ENCODE results near the gene DBNDD2.
A peak's percentile ranks its signal among the peaks of the same experiment; 100 is the strongest.

DBNDD2 gene, protein sequence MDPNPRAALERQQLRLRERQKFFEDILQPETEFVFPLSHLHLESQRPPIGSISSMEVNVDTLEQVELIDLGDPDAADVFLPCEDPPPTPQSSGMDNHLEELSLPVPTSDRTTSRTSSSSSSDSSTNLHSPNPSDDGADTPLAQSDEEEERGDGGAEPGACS

DNA sequence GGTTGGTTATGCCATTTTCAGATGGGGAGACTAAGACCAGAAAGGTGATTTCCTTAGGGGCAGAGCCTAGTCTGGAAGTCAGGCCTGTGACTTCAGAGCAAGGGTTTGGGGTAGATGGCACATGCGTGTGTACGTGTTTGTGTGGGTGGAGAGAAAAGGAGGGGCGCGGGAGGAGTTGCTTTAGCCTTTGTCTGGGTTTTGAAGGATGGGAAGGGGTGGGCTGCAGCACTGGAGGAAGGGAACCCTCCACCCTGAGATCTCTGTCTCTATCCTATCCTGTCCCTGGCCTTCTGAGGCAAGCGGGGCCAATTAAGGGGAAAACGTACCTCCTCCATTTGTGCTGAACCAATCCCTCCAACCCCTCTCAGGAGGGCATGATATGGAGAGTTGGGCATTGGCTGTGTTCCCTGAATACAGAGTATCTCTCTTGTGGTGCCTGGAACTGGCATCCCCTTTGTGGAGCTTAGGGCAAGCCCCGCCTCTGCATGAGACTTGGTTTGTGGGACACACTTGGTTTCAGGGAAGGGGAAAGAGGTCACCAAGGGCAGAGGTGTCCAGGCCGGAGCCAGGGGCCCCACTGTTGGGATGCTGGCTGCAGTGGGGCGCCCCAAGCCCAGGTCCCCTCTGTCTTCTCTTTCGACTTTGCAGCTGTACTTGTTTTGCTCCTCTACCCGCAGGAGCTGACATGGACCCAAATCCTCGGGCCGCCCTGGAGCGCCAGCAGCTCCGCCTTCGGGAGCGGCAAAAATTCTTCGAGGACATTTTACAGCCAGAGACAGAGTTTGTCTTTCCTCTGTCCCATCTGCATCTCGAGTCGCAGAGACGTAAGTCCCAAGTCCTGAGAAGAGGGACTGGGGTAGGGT is at the start of gene DBNDD2:
DBNDD2 (plus strand) TSS at position 507 of the 863 bp plus-strand sequence; CDS start at position 686, 179 bp downstream.
- no peak for DNase-seq

DNA sequence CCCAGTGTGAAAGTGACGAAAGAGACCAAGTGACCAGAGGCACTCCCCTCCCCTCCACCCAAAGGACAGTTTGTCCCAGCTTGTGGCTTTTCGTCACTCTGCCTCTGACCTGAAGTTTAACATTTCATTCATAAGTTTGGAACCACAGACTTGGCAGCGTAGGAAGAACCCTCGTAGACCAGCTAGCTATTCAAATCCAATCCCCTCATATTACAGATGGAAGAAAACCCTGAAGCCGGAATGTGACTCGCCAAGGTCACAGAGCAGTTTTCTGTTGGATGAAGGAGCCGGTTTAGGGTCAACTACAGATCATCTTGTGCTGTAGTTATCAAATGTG is 49.1 kb upstream of the DBNDD2 start:
- DNase-seq, result no peak

DNA sequence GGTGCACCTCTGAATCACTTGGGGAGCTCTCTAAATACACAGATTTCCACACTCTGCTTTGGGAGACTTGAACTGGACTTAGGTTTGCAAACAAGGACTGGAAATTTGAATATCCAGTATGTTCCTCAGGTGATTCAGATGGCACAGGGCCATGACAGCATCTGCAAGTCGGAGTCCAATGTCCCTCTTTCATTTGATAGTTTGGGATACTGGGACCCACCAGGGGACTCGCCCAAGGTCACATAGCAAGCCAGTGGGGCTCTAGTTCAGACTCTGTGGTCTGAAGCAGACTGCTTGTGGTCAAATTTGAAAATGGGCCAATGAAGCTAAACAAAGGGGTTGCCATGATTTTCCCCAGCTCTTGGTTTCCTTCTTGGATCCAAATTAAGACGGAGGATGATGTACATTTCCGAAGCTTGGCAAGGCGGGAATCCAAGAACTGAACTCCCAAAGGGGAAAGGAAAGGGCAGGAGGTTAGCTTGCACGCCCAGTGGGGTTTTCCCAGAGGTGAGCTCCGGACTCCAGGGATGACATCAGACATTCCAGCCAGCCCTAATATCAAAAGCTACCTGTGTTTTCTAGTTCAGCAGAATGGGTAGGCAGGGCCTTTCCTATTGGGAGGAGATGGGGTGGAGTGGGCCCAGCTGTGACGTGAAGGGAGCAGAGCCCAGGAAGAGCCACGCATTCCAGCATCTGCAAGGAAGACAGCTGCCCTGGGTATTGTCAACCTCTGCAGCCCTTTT is 48.5 kb upstream of the DBNDD2 start:
- no peak for DNase-seq

DNA sequence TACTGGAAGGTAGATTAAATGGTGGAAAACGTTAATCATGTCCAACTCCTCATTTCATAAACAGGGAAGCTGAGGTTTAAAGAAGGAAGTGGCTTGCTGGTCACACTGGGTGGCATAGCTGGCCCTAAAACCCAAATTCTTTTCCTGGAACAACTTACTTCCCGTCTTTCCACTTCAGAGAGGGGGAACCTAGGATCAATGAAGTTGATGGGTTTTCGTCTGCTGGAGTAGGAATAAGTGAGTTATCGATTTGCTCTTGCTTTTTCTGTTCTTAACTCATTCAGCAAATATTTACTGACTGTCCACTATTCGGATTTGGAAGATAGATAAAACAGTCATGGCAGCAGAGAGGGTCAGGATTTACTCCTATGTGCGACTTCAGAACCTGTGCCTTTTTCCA is 46.3 kb upstream of the DBNDD2 start:
- DNase-seq, result no peak

DNA sequence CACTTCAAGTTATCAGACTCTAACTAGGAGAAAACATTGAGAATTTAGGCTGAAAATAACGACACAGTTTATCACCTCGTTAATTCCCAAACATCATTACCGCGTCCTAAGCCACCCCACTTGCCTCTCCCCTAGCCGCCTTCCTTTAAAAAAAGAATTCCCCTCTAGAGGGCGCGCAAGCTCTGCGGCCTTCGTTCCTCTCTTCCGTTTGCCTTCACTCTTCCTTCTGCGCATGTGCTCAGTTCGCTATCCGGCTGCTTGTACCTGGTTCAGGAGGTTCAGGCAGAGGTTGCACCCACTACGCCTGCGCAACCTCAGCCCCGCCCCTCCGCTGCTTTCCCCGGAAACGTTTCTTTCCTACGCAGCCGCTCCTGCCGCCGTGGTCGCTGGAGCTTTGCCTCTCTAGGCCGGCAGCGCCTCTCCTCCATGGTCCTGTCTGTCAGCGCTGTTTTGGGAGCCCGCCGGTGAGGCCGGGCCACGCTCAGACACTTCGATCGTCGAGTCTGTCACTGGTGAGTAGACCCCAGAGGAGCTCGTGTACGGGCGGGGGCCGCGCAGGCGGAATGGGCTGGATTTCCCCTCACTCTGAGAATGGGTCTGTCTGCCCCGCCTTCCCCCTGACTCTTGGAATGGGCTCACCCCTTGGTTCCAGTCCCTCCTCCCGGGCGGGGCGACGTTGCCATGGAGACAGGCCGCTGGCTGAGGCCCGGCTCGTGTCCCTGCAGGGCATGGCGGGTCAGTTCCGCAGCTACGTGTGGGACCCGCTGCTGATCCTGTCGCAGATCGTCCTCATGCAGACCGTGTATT is 45.1 kb upstream of the DBNDD2 start, which contains the start of gene SYS1:
SYS1 (plus strand) TSS at position 353 of the 807 bp plus-strand sequence; CDS start at position 729, 376 bp downstream.
- peak; percentile 98 for DNase-seq

DNA sequence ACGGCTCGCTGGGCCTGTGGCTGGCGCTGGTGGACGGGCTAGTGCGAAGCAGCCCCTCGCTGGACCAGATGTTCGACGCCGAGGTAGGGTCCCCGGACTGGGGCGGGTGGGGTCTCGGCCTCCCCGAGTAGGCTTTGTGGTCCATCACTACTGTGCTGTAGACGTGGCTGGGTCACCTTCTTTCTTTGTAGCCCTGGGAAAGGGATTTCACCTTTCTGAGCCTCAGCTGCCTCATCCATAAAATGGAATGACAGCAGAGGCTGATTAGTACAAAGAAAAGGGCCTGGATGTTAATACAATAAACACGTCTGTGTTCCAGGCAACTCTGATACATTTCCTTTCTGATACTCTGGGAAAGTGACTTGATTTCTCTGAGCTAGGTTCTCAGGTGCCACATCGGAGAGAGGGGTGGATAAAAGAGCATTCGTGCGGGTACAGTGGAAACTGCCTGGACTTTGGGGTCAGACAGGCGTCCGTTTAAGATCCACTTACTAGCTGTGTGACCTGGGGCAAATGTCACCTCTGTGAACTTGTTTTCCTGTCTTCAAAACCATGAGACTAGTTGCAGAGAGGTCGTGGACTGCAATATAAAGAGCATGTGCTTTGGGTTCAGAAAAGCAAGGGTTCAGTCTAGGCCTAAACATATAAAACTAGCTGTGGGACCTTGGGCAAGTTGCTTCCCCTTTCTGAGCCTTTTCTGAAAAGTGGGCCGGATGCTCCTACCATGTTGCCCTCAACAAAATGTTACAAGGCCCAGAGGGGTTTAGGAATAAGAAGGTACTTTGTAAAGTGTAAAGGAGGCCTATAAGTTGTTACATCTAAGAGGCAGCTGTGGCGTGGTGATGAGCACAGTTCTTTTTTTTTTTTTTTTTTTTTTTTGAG is 44.2 kb upstream of the DBNDD2 start:
- DNase-seq, result no peak

DNA sequence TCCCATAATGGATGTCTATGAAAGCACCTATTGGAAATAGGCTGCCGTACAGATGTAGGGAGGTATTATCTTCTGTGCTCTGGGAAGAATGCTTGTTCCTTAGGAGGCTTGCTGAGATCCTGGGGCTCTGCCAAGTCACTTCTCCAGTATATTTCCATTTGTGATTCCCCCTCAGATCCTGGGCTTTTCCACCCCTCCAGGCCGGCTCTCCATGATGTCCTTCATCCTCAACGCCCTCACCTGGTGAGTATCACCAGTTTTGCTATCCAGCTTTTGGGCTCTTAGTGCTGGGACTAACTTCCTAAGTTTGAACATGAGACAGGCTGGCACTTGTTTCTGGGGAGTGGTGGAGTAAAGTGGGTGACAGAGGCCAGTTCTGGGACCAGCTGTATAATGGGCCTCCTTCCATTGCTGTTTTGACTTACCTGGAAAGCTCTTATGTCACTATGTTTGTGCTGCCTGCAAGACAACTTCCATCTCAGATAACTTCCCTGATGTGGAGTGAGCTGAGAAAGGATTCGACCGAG is 42.6 kb upstream of the DBNDD2 start:
- no peak for DNase-seq

DNA sequence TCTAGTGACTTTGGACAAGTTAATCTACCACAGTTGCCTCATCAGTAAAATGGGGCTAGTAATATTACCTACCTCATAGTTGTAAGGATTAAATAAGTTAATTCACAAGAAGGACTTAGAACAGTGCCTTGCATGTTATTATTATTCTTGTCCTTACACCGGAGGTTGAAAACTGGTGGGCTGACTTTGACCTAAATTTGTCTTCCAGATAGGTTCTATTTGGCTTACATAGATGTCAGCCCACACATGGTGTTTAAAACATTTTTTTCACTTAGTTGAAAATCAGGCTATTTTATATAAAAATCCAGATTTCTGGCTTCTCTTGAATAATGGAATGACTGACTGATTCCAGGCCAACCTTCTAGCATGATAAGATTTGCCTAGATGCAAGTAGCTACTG is 41.9 kb upstream of the DBNDD2 start:
- no peak for DNase-seq

DNA sequence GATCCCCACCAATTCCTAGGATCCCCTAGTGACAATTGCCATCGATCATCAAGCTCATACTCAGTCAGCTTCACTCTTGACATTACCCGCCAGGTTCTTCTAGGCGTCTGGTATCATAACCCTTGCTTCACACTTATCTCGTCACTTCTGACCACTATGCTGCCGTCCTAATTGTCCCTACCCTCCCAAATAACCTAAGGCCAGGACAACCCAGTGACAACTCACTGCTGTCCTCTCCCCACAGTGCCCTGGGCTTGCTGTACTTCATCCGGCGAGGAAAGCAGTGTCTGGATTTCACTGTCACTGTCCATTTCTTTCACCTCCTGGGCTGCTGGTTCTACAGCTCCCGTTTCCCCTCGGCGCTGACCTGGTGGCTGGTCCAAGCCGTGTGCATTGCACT is 41.5 kb upstream of the DBNDD2 start:
- DNase-seq, result no peak

DNA sequence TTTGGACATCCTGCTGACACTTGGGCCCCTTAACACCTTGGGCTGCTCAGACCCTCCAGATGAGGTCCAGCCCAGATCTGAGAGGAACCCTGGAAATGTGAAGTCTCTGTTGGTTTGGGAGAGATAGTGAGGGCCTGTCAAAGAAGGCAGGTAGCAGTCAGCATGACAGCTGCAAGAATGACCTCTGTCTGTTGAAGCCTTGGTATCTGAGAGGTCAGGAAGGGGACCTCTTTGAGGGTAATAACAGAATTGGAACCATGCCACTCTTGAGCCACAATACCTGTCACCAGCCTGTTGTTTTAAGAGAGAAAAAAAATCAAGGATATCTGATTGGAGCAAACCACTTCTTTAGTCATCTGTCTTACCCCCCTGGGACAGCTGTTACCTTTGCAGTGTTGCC is 41.0 kb upstream of the DBNDD2 start:
- DNase-seq, result no peak

DNA sequence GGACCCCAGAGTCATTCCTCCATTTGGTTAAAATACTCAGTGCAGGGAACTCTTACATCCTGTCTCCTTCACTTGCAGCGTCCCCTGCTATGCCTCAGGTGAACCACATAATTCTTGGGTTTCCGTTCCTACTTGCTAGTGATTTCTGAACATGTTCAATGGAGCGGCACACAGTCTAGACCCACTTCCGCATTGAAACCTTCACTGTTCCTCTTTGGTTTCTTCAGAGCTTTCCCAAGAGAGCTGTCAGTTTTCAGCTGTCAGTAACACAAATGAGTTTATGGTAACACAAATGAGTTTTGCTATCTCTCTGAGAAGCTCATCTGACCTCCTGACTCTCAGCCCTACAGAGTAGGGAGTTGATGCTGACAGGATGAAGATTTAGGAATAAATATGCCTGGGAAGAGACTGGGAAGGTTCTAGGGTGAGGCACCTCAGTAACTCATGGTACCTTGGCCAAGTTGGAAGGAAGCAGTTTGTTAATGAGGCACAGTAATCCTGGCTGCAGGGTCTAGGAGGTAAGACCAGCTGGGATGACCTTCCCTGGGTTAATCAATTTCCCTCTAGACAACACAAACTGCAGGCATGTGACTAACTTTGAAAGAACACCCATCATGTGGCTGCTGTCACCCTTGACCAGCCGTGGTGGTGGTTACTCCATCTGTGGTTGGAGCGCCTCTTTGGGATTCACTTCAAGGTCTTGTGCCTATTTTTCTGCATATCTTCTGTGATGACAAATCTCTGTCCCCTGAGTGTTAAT is 39.7 kb upstream of the DBNDD2 start:
- DNase-seq, result no peak

DNA sequence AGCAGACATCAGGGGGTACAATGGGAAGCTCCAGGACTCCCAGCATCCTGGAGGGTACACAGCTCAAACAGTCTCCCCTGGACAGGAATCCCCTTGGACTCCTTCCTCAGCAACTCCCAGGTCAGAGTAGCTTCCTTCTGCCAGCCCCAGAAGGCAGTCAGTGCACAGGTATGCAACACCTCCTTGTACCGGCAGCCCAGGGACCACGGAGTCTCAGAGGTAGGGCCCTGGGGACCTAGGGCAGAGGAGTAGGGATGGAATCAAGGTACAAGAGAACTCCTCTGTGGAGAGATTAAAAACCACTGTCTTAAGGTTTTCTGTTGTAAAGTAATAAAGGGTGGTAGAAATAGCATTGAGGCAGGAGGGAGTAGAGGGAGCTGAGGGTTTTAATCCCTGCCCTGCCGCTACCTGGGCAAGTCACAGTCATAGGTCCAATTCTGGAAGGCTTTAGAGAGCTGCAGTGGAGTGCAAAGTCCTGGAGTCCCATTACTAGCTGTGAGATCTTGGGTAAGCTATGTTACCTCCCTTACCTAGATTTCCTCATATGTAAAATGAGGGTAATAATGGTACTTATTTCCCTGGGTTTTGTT is 37.4 kb upstream of the DBNDD2 start:
- DNase-seq, result no peak

DNA sequence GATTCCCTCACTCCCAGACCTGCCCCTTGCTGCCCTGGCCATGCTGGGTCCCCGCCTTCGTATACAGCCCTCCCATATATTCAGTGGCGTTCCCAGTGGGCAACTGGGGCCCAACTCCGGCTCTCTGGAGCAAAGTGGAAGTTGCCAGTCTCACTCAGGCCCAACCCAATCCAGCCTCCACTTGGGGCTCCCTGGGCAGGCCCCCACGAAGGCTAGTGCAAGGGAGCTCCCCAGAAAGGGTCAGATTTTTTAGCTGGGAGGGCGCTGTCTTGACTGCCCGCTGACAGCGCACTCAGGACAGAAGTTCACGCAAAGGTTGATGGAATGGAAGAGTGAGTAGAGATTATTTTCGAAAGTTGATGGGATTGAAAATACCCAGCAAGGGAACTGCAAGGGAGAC is 35.8 kb upstream of the DBNDD2 start:
- no peak for DNase-seq

DNA sequence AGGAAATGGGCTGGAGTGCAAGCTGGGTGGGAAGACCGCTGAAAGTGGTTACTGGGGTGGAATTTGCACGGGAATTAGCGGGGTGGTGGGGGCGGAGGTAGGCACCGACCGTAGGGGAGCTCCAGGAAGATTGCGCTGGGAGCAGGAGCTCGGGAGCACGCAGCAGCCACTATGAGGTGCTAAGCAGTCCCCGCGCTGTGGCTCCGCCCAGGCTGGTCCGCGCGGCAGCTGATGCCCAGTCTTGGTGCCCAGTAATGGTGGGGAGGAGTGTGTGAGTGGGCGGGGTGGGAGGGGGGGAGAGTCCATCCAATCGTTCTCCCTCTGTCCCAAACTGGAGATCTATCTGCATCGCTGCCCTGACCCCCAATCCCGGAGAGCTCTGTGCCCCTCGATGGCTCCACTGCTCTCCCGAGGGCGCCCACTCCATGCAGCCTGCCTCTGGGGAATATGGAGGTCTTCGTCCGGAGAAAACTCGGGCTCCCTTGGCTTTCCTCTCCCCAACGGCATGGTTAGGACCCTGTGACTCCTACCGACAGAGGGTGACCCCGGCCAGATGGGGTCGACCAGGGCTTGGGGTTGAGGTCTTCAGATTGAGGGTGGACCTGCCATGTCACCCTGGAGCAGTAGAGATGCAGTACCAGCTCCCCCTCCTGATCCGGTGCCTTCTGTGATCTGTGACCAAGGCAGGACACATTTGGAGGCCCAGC is 35.3 kb upstream of the DBNDD2 start:
- no peak for DNase-seq

DNA sequence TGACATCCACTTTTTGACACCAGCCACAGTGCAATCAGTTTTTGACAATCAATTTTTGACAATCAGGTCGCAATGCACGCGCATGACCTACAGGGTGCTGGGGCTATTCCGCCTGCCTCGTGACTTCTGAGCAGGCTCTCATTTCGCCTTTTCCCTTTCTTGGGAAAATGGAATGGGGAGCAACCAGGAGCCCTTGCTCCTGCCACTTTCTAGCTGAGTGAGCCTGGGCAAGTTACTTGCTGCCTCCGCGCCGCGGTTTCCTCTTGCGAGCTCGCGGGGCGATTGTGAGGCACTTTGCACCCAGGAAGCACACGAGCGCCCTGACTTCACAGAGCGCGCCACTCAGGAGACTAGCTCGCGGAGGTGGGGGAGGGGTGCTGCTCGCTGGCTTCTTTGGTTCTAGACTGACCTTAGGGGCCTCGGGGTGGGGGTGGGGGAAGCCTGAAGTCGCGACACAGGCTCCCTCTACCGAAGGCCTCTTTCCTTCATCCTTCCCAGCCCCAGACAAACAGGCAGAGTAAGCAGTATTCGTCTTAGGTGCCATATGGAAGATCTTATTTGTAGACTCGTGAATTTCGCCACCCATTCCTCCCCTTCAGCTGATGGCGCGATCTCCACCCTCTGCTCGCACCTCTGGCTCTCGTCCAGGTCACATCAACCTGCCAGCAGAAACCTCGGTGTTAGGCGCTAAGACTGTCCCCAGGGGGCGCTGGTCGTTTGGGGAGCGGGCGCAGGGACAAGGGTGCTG is 34.6 kb upstream of the DBNDD2 start:
- peak; percentile 93 for DNase-seq

DNA sequence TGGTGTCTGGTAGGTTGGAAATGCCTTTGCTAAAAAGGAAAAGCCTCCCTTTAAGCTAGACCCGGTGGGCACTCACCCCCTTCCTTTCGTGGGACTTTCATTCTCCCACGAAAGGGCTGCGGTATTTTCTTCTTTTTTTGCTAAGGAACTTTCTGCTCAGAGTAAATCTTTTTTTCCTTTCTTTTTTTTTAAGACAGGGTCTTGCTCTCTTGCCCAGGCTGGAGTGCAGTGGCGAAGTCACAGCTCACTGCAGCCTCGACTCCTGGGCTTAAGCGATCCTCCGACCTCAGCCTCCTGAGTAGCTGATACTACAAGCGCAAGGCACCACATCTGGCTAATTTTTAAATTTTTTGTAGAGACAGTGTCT is 34.0 kb upstream of the DBNDD2 start:
- DNase-seq, result no peak

DNA sequence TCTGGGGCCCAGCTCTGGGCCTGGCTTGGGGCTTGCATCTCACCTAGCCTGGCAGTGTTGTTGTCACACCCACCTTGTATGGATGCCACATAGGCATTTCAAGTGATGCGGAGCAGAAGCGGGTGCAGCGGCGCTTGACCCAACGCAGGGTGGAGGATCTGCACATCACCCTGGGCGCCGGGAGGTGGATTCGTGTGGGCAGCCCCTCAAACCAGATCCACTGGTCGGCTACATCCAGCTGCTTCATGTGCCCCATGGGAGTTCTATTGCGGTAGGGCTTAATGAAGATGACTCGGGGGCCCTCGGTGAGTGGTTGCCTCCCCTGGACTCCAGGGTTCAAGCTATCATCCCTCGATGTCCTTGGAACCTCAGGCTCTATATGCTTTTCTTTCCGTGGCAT is 33.1 kb upstream of the DBNDD2 start:
- DNase-seq, result no peak

DNA sequence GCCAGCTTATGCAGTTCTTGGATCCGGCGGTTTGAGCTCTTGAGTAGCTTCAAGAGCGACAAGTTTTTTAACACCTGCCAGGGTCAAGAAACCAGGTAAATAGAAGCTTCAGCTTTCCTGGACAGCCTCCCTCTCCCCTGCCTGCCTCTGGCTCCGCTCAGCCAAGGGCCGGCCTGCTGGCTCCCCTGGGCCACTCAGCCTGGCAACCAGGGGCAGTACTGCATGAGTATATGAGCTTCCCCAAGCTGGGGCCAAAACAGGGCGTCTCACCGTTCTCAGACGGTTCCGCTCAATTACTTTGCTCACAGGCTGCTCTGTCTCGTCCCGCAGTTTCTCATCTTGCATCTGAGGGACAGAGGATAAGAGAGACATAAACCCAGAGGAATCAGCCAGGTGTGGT is 30.8 kb upstream of the DBNDD2 start:
- DNase-seq, result no peak

DNA sequence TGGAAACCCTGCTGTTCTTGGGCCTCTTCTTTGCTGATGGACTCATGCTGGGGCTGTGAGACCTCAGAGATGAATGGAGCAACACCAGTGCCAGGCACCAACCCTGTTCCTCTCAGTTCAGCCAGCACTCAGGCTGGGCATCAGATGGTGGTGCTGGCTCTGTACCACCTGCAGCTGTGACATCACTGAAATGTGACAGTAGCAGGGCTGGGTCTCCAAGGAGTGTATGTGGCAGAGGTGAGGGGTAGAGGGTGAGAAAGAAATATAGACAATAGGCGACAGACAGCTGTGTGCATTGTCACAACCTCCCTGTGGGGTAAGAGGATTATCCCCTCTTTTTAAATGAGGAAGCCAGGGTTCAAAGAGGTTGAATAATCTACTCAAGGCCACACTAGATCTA is 29.9 kb upstream of the DBNDD2 start, which contains the start of gene TP53TG5:
TP53TG5 (minus strand) TSS at position 135 of the 400 bp plus-strand sequence; CDS start at position 46, 89 bp downstream.
- no peak for DNase-seq
